A549 treated with GW870086 at 1 μM for 4 hours (cell line): Measurements from ENCODE around the gene ZNF652. TPM values are rescaled to one million over a fixed set of nuclear protein-coding genes. Genes with fewer than 3 reads are reported as not detected.

Experiments used
- total RNA-seq: library from RNA; stranded (reverse); fragments of 200-300 nt; extraction: Qiagen RNA extraction; gene quantifications from 5 replicates; pipeline ENCODE4 v1.2.3, GENCODE V29; 2022; ENCODE audit warnings: low read depth

ZNF652 gene
- total RNA-seq, result 7.0 to 9.5 TPM (median 7.8 TPM) in 5 replicates

DNA sequence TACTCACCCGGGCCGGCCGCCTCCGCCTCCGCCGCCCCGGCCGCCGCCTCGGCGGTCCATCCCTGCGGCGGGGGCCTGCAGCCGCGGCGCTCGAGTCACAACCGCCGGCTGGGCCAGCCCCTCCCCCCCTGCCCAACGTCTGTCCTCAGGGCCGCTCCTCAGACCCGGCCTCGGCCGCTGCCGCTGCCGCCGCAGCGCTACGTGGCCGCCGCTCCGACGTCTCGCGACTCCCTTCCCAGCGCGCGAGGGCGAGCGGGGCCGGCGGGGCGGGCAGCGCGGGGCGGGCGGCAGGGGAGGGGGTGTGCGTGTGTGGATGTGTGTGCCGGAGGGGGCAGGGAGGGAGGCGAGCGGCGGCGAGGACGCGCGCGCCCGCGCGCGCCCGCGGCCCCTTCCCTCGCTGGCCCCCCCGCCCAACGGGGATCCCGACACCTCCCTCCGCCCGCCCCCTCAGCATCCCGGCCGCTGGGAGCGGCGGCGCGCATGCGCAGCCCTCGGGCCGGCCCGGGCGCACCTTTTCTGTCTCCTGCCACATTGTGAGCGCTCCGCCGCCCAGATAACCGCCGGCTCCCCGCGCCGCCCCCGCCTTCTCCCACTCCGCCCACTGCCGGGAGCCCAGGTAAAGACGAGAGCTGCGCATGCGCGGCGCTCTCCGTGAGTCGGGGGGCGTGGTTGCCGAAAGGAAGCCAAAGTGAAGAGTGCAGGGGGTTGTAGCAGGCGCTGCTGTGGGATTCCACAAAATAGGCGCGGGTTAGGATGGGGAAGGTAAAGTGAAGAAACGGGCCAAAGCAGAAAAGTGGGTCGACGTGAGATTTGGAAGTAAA is at the start of gene ZNF652:
TSS of gene ZNF652 (minus strand) at position 349 of the 821 bp plus-strand sequence. CDS start 44,525 bp downstream, outside the sequence.

Other genes starting within 250 kb of the ZNF652 start
- gene B4GALNT2, start 229.5 kb downstream of the ZNF652 start, total RNA-seq, result 0.35 to 0.55 TPM (median 0.38 TPM) in 5 replicates
- 0.58 to 1.1 TPM (median 0.87 TPM) in 5 replicates for gene GNGT2, start 151.7 kb downstream of the ZNF652 start, total RNA-seq
- not detected in 5 replicates for gene ABI3, start 151.5 kb downstream of the ZNF652 start, total RNA-seq
- gene PHOSPHO1, start 131.5 kb downstream of the ZNF652 start, total RNA-seq, result 0.22 to 0.79 TPM (median 0.52 TPM) in 5 replicates
- 322 to 483 TPM (median 457 TPM) in 5 replicates for gene PHB1, start 52.6 kb upstream of the ZNF652 start, total RNA-seq
- gene NGFR, start 133.0 kb upstream of the ZNF652 start, total RNA-seq, result 0.49 to 1.2 TPM (median 0.85 TPM) in 5 replicates
- 0.43 to 0.80 TPM (median 0.68 TPM) in 5 replicates for gene NXPH3, start 213.6 kb upstream of the ZNF652 start, total RNA-seq